ENCODE results near the gene SGIP1.

The SGIP1 gene

GRCh38 chr1:66550243-66550642, 16.3 kb downstream of the SGIP1 start:
- TF ChIP-seq CTCF (conservative IDR thresholded peaks at IDR 0.05; ENCODE audit: low read depth, low read length) = no peak

GRCh38 chr1:66552287-66552686, 18.3 kb downstream of the SGIP1 start:
- TF ChIP-seq CTCF (conservative IDR thresholded peaks at IDR 0.05; ENCODE audit: low read depth, low read length) = no peak
- DNase-seq (ENCODE audit: low read depth) = no peak

More at GRCh38 chr1:66550243-66550642, 16.3 kb downstream of the SGIP1 start:
- no peak overlapping the region for H3K4me3 ChIP-seq (ENCODE audit: low read length)
- DNase-seq (ENCODE audit: low read depth) = no peak

GRCh38 chr1:66552829-66553228, 18.9 kb downstream of the SGIP1 start:
- TF ChIP-seq CTCF (conservative IDR thresholded peaks at IDR 0.05; ENCODE audit: low read depth, low read length) = no peak
- no peak for DNase-seq (ENCODE audit: low read depth)
- no peak overlapping the region for H3K4me3 ChIP-seq (ENCODE audit: low read length)

More at GRCh38 chr1:66552287-66552686, 18.3 kb downstream of the SGIP1 start:
- no peak overlapping the region for H3K4me3 ChIP-seq (ENCODE audit: low read length)

GRCh38 chr1:66553846-66554245, 19.9 kb downstream of the SGIP1 start:
- no peak for TF ChIP-seq CTCF (conservative IDR thresholded peaks at IDR 0.05; ENCODE audit: low read depth, low read length)
- H3K4me3 ChIP-seq (ENCODE audit: low read length) = no peak overlapping the region
- peak; percentile 84 for DNase-seq (ENCODE audit: low read depth)

- H3K4me3 ChIP-seq (ENCODE audit: low read length) = no peak overlapping the region
- no peak for TF ChIP-seq CTCF (conservative IDR thresholded peaks at IDR 0.05; ENCODE audit: low read depth, low read length)
- DNase-seq (ENCODE audit: low read depth) = no peak
Observed at GRCh38 chr1:66556161-66556611, 22.2 kb downstream of the SGIP1 start.

GRCh38 chr1:66557157-66557556, 23.2 kb downstream of the SGIP1 start:
- no peak for TF ChIP-seq CTCF (conservative IDR thresholded peaks at IDR 0.05; ENCODE audit: low read depth, low read length)
- DNase-seq (ENCODE audit: low read depth) = no peak
- H3K4me3 ChIP-seq (ENCODE audit: low read length) = no peak overlapping the region

- TF ChIP-seq CTCF (conservative IDR thresholded peaks at IDR 0.05; ENCODE audit: low read depth, low read length) = no peak
Observed at GRCh38 chr1:66559517-66559916, 25.6 kb downstream of the SGIP1 start.

More at GRCh38 chr1:66559517-66559916, 25.6 kb downstream of the SGIP1 start:
- no peak for DNase-seq (ENCODE audit: low read depth)
- H3K4me3 ChIP-seq (ENCODE audit: low read length) = no peak overlapping the region

All from retinal pigment epithelial cell (primary cell).